Measurements from ENCODE around the gene TSSK2. TPM values are rescaled to one million over a fixed set of nuclear protein-coding genes. Genes with fewer than 3 reads are reported as not detected.

The TSSK2 gene
- total and polyA plus RNA-seq, 2 of the 8 experiments (the other 6 are each of a cell fraction or from before 2014, with no cell fraction given): not detected

GRCh38 chr22:19139974-19140373 lies 8.9 kb downstream of the TSSK2 start (continued):
- TF ChIP-seq CHD7 (IDR thresholded peaks at IDR 0.05; ENCODE audit: insufficient replicate concordance, low read length) (no peak), TAF1 (IDR thresholded peaks at IDR 0.05; ENCODE audit: low read depth, low read length) (no peak)

All from H1 (cell line).